ENCODE measurements around the gene HS6ST3.
"Not testable (repeated sequence)": the region's sequence is repeated elsewhere in the genome, so short reads cannot be mapped to it uniquely, and the experiment has no call there.

Gene HS6ST3

GRCh38 chr13:96089749-96090239 lies at the start of gene HS6ST3:
TSS of gene HS6ST3 (plus strand) at chr13:96090107.
- no peak for DNase-seq (ENCODE audit: extremely low spot score, insufficient read length, low read depth)
- FAIRE-seq: no peak

GRCh38 chr13:96041326-96042110 lies 48.4 kb upstream of the HS6ST3 start:
- FAIRE-seq: no peak
- no peak for DNase-seq (ENCODE audit: extremely low spot score, insufficient read length, low read depth)

GRCh38 chr13:96044238-96044637 lies 45.7 kb upstream of the HS6ST3 start:
- no peak for FAIRE-seq
- no peak for DNase-seq (ENCODE audit: extremely low spot score, insufficient read length, low read depth)

GRCh38 chr13:96046449-96047126 lies 43.3 kb upstream of the HS6ST3 start:
- FAIRE-seq; DNase-seq (ENCODE audit: extremely low spot score, insufficient read length, low read depth): not testable (repeated sequence)

- DNase-seq (ENCODE audit: extremely low spot score, insufficient read length, low read depth); FAIRE-seq: not testable (repeated sequence)
Observed at GRCh38 chr13:96050955-96051354, 39.0 kb upstream of the HS6ST3 start.

- not testable (repeated sequence) for DNase-seq (ENCODE audit: extremely low spot score, insufficient read length, low read depth); FAIRE-seq
Observed at GRCh38 chr13:96051491-96051890, 38.4 kb upstream of the HS6ST3 start.

GRCh38 chr13:96051946-96052345 lies 38.0 kb upstream of the HS6ST3 start:
- not testable (repeated sequence) for FAIRE-seq; DNase-seq (ENCODE audit: extremely low spot score, insufficient read length, low read depth)

- FAIRE-seq (peak; percentile 38), DNase-seq (ENCODE audit: extremely low spot score, insufficient read length, low read depth) (peak; percentile 22)
Observed at GRCh38 chr13:96052656-96053002, 37.3 kb upstream of the HS6ST3 start.

GRCh38 chr13:96053003-96053703 lies 36.8 kb upstream of the HS6ST3 start, which contains the start of gene UGGT2:
TSS of gene UGGT2 (minus strand) at chr13:96053401. CDS start at chr13:96053312, 89 bp downstream.
- peak; percentile 98 for DNase-seq (ENCODE audit: extremely low spot score, insufficient read length, low read depth)
- FAIRE-seq: peak; percentile 91

GRCh38 chr13:96065849-96066248 lies 24.1 kb upstream of the HS6ST3 start:
- no peak for FAIRE-seq

GRCh38 chr13:96068729-96069128 lies 21.2 kb upstream of the HS6ST3 start:
- DNase-seq (ENCODE audit: extremely low spot score, insufficient read length, low read depth) (no peak), FAIRE-seq (no peak)

More at GRCh38 chr13:96065849-96066248, 24.1 kb upstream of the HS6ST3 start:
- DNase-seq (ENCODE audit: extremely low spot score, insufficient read length, low read depth): no peak

GRCh38 chr13:96071504-96071903 lies 18.4 kb upstream of the HS6ST3 start:
- no peak for FAIRE-seq
- no peak for DNase-seq (ENCODE audit: extremely low spot score, insufficient read length, low read depth)

GRCh38 chr13:96072392-96072791 lies 17.5 kb upstream of the HS6ST3 start:
- no peak for FAIRE-seq
- DNase-seq (ENCODE audit: extremely low spot score, insufficient read length, low read depth): no peak

- FAIRE-seq (peak; percentile 48), DNase-seq (ENCODE audit: extremely low spot score, insufficient read length, low read depth) (no peak)
Observed at GRCh38 chr13:96075953-96076543, 13.9 kb upstream of the HS6ST3 start.

GRCh38 chr13:96080676-96081075 lies 9.2 kb upstream of the HS6ST3 start:
- DNase-seq (ENCODE audit: extremely low spot score, insufficient read length, low read depth): no peak
- no peak for FAIRE-seq

- no peak for FAIRE-seq
Observed at GRCh38 chr13:96081888-96082287, 8.0 kb upstream of the HS6ST3 start.

GRCh38 chr13:96082640-96083039 lies 7.3 kb upstream of the HS6ST3 start:
- no peak for FAIRE-seq
- DNase-seq (ENCODE audit: extremely low spot score, insufficient read length, low read depth): no peak

More at GRCh38 chr13:96081888-96082287, 8.0 kb upstream of the HS6ST3 start:
- DNase-seq (ENCODE audit: extremely low spot score, insufficient read length, low read depth): no peak

GRCh38 chr13:96086736-96087135 lies 3.2 kb upstream of the HS6ST3 start:
- FAIRE-seq (no peak), DNase-seq (ENCODE audit: extremely low spot score, insufficient read length, low read depth) (no peak)

- DNase-seq (ENCODE audit: extremely low spot score, insufficient read length, low read depth) (no peak), FAIRE-seq (no peak)
Observed at GRCh38 chr13:96089139-96089538, 768 bp upstream of the HS6ST3 start.

Data from GM18507 (cell line).